Trophoblast cell (in vitro differentiated cells and primary cell): ENCODE measurements around the gene PRR33.

Source experiments
- DNase-seq, 2 donors: peaks; one replicate each; pipeline ENCODE4 v3.0.0-alpha.2; 2016
- H2AFZ ChIP-seq: 2 replicates; pipeline ENCODE4 v1.6.1; 2013; ENCODE audit warnings: low read length, moderate library complexity, mild to moderate bottlenecking; ENCODE audit not compliant: insufficient read depth, poor library complexity
- H2AK5ac ChIP-seq: 2 replicates; pipeline ENCODE4 v1.6.1; 2013; ENCODE audit warnings: mild to moderate bottlenecking, low read length
- H2BK120ac ChIP-seq: 2 replicates; pipeline ENCODE4 v1.6.1; 2013; ENCODE audit warnings: low read length, mild to moderate bottlenecking, moderate library complexity; ENCODE audit not compliant: insufficient read depth, poor library complexity
- H2BK12ac ChIP-seq: 2 replicates; pipeline ENCODE4 v1.6.1; 2013; ENCODE audit warnings: mild to moderate bottlenecking, low read length, moderate library complexity
- H2BK5ac ChIP-seq: 2 replicates; pipeline ENCODE4 v1.6.1; 2013; ENCODE audit warnings: low read length, low read depth, moderate library complexity, mild to moderate bottlenecking; ENCODE audit not compliant: poor library complexity
- H3K14ac ChIP-seq: 2 replicates; pipeline ENCODE4 v1.6.1; 2013; ENCODE audit warnings: mild to moderate bottlenecking, low read length
- H3K18ac ChIP-seq: 2 replicates; pipeline ENCODE4 v1.6.1; 2013; ENCODE audit warnings: mild to moderate bottlenecking, low read length
- H3K23ac ChIP-seq: 2 replicates; pipeline ENCODE4 v1.6.1; 2013; ENCODE audit warnings: low read length
- H3K27ac ChIP-seq: 2 replicates; pipeline ENCODE4 v1.5.1; 2013; ENCODE audit warnings: low read depth, mild to moderate bottlenecking, inconsistent platforms, low read length, moderate library complexity
- H3K27me3 ChIP-seq: 2 replicates; pipeline ENCODE4 v1.6.1; 2013; ENCODE audit warnings: inconsistent platforms, mild to moderate bottlenecking, low read length, moderate library complexity; ENCODE audit not compliant: insufficient read depth
- H3K36me3 ChIP-seq, 2 experiments: 1 replicate in 1 of 2; 2 replicates in 1 of 2; pipeline ENCODE4 v1.6.1; 2013; ENCODE audit warnings: low read length in 2 of 2, mild to moderate bottlenecking in 2 of 2, moderate library complexity in 1 of 2; ENCODE audit not compliant: insufficient read depth in 2 of 2, control insufficient read depth in 1 of 2
- H3K4ac ChIP-seq: 2 replicates; pipeline ENCODE4 v1.6.1; 2013; ENCODE audit warnings: low read depth, mild to moderate bottlenecking, low read length, moderate library complexity
- H3K4me1 ChIP-seq, 2 experiments: 1 replicate in 1 of 2; 2 replicates in 1 of 2; pipeline ENCODE4 v1.6.1; 2013; ENCODE audit warnings: low read length in 2 of 2, mild to moderate bottlenecking in 2 of 2, moderate library complexity in 1 of 2; ENCODE audit not compliant: insufficient read depth in 2 of 2, control insufficient read depth in 1 of 2
- H3K4me2 ChIP-seq: 2 replicates; pipeline ENCODE4 v1.6.1; 2013; ENCODE audit warnings: inconsistent platforms, mild to moderate bottlenecking, low read length, moderate library complexity
- H3K4me3 ChIP-seq: 2 replicates; pipeline ENCODE4 v1.5.1; 2013; ENCODE audit warnings: mild to moderate bottlenecking, low read depth, low read length, inconsistent platforms
- H3K79me1 ChIP-seq: one replicate; pipeline ENCODE4 v1.6.1; 2013; ENCODE audit warnings: low read length
- H3K79me2 ChIP-seq: 2 replicates; pipeline ENCODE4 v1.6.1; 2013; ENCODE audit warnings: low read length, mild to moderate bottlenecking; ENCODE audit not compliant: control insufficient read depth, insufficient read depth, poor library complexity
- H3K9ac ChIP-seq: 2 replicates; pipeline ENCODE4 v1.6.1; 2013; ENCODE audit warnings: mild to moderate bottlenecking, low read length
- H3K9me3 ChIP-seq: 2 replicates; pipeline ENCODE4 v1.6.1; 2013; ENCODE audit warnings: low read depth, mild to moderate bottlenecking, control low read depth, inconsistent platforms, low read length; ENCODE audit not compliant: insufficient read depth
- H4K12ac ChIP-seq: 2 replicates; pipeline ENCODE4 v1.6.1; 2013; ENCODE audit warnings: low read depth, mild to moderate bottlenecking, low read length, moderate library complexity
- H4K8ac ChIP-seq: 2 replicates; pipeline ENCODE4 v1.6.1; 2013; ENCODE audit warnings: low read depth, mild to moderate bottlenecking, low read length, moderate library complexity
- H4K91ac ChIP-seq: one replicate; pipeline ENCODE4 v1.6.1; 2013; ENCODE audit warnings: low read depth, mild to moderate bottlenecking, low read length, moderate library complexity
- WGBS: extraction: QIAGEN DNeasy Blood & Tissue Kit; methylation state at CpG from one replicate; pipeline ENCODE4 v1.1.7; 2013; ENCODE audit warnings: missing lambda C conversion rate; ENCODE audit not compliant: insufficient read length, insufficient coverage; ENCODE audit errors: extremely low coverage; 5-methylcytosine and 5-hydroxymethylcytosine counted together

Gene PRR33

DNA sequence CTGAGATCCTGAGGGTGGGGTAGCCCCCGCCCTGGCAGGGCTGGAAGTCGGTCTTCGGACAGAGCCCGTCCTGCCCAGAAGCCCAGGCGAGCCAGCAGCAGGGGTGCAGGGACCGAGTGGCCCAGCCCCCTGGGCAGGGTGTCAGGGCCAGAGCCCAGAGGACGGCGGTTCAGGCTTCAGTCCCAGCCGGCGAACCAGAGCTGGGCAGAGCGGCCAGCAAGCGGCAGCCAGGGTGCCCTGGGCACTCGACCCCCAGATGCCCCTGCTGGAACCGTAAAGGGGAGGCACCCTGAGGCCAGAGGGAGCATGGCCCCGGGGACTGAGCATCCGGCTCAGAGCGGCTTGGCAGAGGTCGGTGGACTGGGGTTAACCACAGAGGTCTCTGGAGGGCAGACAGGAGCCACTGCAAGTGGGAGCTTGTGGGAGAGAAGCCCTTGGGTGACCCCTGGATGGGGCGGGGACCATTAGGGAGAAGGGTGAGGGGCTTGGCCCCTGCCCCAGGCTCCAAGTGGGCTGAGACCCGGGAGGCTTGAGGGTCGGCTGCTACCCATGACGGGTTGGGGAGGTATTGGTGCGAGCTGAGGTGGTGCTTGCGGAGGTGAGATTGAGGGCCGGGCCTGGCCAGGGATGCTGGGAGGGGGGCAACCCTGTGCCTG is 22.9 kb downstream of the PRR33 start:
- H3K79me2 ChIP-seq, result no peaks in the 10 kb centered on the region
- no peak overlapping the region for H2AK5ac ChIP-seq
- no peak overlapping the region for H3K18ac ChIP-seq
- H3K27ac ChIP-seq, result no peak overlapping the region
- no peak overlapping the region for H2AFZ ChIP-seq
- no peak overlapping the region for H3K4me3 ChIP-seq
- H2BK12ac ChIP-seq, result no peak overlapping the region
- H4K8ac ChIP-seq, result no peak overlapping the region
- H3K4me2 ChIP-seq, result no peak overlapping the region
- no peak overlapping the region for H2BK5ac ChIP-seq
- H3K4me1 ChIP-seq, result peaks cover under 1% of the 10 kb centered on the region in 2 experiments
- H3K36me3 ChIP-seq, result no peaks in the 10 kb centered on the region
- no peak overlapping the region for H4K91ac ChIP-seq
- no peaks in the 10 kb centered on the region for H3K27me3 ChIP-seq
- DNase-seq, result no peak
- no peak overlapping the region for H3K14ac ChIP-seq
- WGBS, result no CpG with 5 or more reads among the region's 25 CpGs
- H3K9me3 ChIP-seq, result peaks cover 2% of the 10 kb centered on the region
- no peaks in the 10 kb centered on the region for H3K79me1 ChIP-seq
- H3K4ac ChIP-seq, result no peak overlapping the region
- no peak overlapping the region for H3K9ac ChIP-seq
- H2BK120ac ChIP-seq, result no peak overlapping the region
- no peak overlapping the region for H3K23ac ChIP-seq
- H4K12ac ChIP-seq, result no peak overlapping the region

DNA sequence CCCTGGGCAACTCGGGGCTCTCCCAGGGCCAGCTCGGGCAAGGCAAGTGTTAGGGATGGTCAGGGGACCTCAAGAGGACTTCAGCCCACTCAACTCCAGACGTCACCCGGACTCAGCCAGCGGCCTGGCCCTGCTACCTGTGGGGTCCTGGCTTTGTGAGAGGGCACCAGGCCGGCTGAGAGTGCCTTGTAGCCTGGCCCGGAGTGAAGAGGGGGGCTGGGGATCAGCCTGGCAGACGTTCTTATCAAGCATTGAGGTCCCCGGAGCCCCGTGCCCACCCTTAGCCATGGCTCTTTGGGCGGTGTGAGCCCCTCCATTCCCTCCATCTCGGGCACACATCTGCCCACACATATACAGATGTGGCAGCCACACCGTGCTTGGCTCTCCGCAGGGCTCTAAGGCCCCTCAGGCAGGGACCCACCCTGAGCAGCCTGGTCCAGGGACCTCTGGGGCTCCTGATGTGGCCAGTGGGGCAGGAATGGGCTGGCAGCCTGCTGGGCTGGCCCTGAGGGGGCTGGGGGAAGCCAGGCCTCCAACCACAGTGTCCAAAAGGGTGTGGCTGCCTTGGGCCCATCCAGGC is 23.5 kb downstream of the PRR33 start:
- H3K14ac ChIP-seq, result no peak overlapping the region
- DNase-seq, result no peak
- no peak overlapping the region for H3K4ac ChIP-seq
- H4K91ac ChIP-seq, result no peak overlapping the region
- H2BK12ac ChIP-seq, result no peak overlapping the region
- H2AFZ ChIP-seq, result no peak overlapping the region
- H3K9ac ChIP-seq, result no peak overlapping the region
- H3K79me1 ChIP-seq, result peaks cover 2% of the 10 kb centered on the region
- no peak overlapping the region for H2BK120ac ChIP-seq
- H3K4me2 ChIP-seq, result no peak overlapping the region
- H2AK5ac ChIP-seq, result no peak overlapping the region
- peaks cover 2% of the 10 kb centered on the region for H3K9me3 ChIP-seq
- H3K79me2 ChIP-seq, result no peaks in the 10 kb centered on the region
- H3K4me3 ChIP-seq, result no peak overlapping the region
- H3K23ac ChIP-seq, result no peak overlapping the region
- H3K18ac ChIP-seq, result no peak overlapping the region
- no peak overlapping the region for H4K8ac ChIP-seq
- no peak overlapping the region for H2BK5ac ChIP-seq
- H3K36me3 ChIP-seq, result no peaks in the 10 kb centered on the region
- no peaks in the 10 kb centered on the region for H3K27me3 ChIP-seq
- WGBS, result no CpG with 5 or more reads among the region's 14 CpGs
- H3K4me1 ChIP-seq, result peaks cover 6 to 7% of the 10 kb centered on the region in 2 experiments
- no peak overlapping the region for H3K27ac ChIP-seq
- no peak overlapping the region for H4K12ac ChIP-seq

DNA sequence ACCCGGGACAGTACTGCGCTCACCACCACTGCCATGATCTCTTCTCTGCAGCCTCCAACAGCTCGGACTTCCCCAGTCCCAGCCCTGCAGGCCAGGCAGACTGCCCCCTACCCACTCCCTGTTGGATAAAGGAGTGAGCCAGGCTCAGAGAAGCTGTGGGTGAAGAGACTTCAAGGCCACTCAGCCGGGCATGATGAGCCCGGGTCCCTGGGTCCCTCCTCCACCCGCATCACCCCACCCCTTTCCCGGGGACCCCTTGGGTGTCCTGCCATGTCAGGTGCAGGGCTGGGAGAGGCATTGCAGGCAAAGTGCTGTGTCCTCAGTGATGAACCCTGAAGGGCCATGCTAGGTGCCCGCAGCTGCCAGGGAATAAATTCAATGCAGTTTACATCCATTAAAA is 24.3 kb downstream of the PRR33 start:
- Histone ChIP-seq H2BK5ac (no peak overlapping the region), H3K4me3 (no peak overlapping the region), H3K79me2 (no peaks in the 10 kb centered on the region), H2AFZ (no peak overlapping the region), H3K4me1 (peaks cover 13 to 14% of the 10 kb centered on the region in 2 experiments), H4K91ac (no peak overlapping the region), H2BK12ac (no peak overlapping the region), H3K27me3 (no peaks in the 10 kb centered on the region), H3K36me3 (no peaks in the 10 kb centered on the region), H3K4ac (no peak overlapping the region), H2AK5ac (no peak overlapping the region), H3K79me1 (peaks cover 3% of the 10 kb centered on the region), H4K8ac (no peak overlapping the region), H3K9me3 (peaks cover 2% of the 10 kb centered on the region), H3K14ac (no peak overlapping the region), H2BK120ac (no peak overlapping the region), H3K9ac (no peak overlapping the region), H4K12ac (no peak overlapping the region), H3K18ac (no peak overlapping the region), H3K4me2 (no peak overlapping the region), H3K23ac (no peak overlapping the region), H3K27ac (no peak overlapping the region)
- DNase-seq, result no peak
- WGBS, result no CpG with 5 or more reads among the region's 8 CpGs

DNA sequence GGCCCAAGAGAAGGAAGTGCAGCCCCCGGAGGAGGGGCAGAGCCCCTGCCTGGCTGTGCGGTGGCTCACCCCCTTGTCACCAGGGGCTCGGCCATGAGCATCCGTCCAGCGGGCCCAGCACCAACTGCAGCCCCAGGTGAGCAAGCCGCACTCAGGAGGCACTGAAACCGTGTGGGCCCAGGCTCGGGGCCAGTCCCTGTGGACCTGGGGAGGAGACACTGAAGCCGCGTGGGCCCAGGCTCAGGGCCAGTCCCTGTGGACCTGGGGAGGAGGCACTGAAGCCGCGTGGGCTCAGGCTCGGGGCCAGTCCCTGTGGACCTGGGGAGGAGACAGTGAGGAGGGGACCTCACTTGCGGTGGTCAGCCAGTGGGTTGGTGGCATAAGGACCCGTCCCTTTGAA is 24.9 kb downstream of the PRR33 start:
- no CpG with 5 or more reads among the region's 15 CpGs for WGBS
- Histone ChIP-seq H3K9ac (no peak overlapping the region), H3K23ac (no peak overlapping the region), H3K4me2 (no peak overlapping the region), H3K27me3 (no peaks in the 10 kb centered on the region), H4K91ac (no peak overlapping the region), H3K4me1 (peaks cover 13 to 14% of the 10 kb centered on the region in 2 experiments), H2AK5ac (no peak overlapping the region), H3K27ac (no peak overlapping the region), H4K12ac (no peak overlapping the region), H3K4ac (no peak overlapping the region), H2BK120ac (no peak overlapping the region), H4K8ac (no peak overlapping the region), H3K79me2 (no peaks in the 10 kb centered on the region), H2BK5ac (no peak overlapping the region), H3K4me3 (no peak overlapping the region), H3K79me1 (peaks cover 3% of the 10 kb centered on the region), H3K36me3 (no peaks in the 10 kb centered on the region), H3K18ac (no peak overlapping the region), H3K14ac (no peak overlapping the region), H2BK12ac (no peak overlapping the region), H3K9me3 (peaks cover 2% of the 10 kb centered on the region), H2AFZ (no peak overlapping the region)
- no peak for DNase-seq
